Measurements from ENCODE around the gene RPL3.
A peak's percentile ranks its signal among the peaks of the same experiment; 100 is the strongest.
"Not testable (repeated sequence)": the region's sequence is repeated elsewhere in the genome, so short reads cannot be mapped to it uniquely, and the experiment has no call there.

Gene RPL3

DNA sequence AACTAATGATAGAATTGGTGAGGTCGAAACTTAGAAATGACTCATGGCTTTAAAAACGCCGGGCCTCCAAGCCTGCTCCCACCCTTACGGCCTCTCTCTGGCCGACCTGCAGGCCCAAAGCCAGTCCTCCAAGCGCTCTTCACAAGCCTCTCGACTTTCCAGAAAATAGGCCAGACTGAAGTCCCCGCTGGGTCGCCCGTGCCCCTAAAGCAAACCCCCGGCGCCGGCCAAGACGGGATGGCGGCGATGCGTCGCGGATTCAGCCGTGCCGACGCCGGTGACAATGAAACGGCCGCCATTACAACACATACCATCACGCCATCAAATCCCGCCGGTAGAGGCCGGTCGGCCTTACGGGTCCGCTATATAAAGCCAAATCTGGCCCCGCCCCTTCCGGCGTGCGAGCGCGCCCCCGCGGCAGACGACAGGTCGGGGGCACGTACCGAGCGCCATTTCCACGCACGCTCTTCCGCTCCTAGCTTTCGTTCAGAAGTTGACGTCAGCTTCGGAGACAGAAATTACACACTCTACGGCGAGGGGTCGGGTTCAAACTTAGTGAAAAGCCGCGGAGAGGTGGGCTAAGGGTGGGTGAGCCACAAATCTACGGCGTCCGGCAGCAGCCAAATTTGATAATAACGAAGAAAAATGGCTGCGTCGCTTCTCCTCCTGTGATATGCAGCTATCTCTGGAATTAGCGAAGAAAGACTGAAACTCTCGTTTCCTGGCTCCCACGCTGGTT lies at the start of gene RPL3:
Gene RPL3, minus strand, starts transcription at position 340 of the 739 bp plus-strand sequence. Its CDS starts 26 bp downstream, at position 314.
- peak; percentile 91 for DNase-seq (ENCODE audit: low spot score)

GRCh38 chr22:39369186-39369585 lies 49.8 kb upstream of the RPL3 start:
- DNase-seq (ENCODE audit: low spot score): no peak

GRCh38 chr22:39368461-39368911 lies 49.1 kb upstream of the RPL3 start:
- no peak for DNase-seq (ENCODE audit: low spot score)

DNA sequence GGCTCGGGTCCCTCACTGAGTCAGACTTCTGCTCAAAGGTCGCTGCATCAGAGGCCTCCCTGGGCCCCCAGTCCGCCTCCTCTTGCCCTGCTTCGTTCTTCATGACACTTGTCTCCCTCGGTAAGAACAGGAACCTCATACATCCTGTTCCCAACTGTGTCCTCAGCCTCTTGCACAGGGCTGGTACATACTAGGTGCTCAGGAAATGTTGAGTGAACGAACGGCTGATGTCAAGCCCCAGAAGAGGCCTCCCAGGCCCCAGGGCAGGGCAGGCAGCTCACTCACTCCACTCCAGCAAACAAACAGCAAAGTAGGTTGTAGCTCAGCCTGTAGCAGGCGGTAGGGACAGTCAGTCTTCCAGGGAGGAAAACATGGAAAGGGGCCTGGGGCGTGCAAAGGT lies 47.6 kb upstream of the RPL3 start:
- DNase-seq (ENCODE audit: low spot score): no peak

DNA sequence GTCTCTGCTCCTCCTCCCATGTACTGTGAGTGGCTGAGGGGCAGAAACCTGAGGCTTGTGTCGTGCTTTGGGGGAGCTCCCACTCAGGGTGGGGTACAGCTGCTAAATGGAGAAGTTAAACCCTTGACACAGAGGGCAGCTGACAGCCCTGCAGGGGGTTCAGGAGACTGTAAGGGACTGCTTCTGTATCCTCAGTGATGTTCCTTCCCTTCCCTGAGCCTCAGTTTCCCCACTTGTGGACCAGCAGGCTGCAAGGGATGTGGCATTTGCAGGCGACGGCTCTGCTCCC lies 46.0 kb upstream of the RPL3 start:
- DNase-seq (ENCODE audit: low spot score): no peak

GRCh38 chr22:39364714-39365491 lies 45.5 kb upstream of the RPL3 start:
- no peak for DNase-seq (ENCODE audit: low spot score)

DNA sequence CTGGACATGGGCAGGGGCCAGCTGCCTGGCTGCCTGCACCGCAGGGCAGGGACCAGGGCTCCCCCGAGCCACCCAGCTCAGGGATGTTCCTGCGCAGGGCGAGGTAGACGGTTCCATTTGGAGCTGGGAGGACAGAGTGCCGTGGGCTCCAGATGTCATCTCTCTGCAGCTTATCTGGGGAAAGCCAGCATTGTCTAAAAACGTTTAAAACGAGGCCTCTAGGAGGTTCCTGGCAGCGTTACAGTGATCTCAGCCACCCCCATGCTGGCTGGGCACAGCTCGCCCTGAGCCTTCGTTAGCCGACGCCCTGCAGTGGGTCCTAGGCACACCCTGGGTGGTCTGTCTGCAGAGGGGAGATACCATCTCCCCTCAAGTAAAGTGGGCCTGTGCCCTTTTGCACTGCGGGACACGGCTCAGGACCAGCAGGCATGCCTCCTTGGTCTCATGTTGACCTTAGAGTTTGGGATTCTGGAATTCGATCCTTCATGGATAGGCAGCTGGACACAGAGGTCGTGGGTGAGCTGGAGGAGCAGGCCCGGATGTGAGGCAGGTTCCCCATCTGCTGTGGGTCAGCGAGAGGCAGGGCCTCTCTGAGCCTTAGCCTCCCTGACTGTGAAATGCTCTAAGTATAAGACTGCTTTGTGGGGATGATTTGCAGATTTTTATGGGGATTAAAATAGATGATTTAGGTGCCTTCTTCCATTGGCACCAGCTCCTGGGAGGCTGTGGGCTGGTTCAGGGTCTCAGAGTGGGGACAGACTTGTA lies 44.5 kb upstream of the RPL3 start:
- DNase-seq (ENCODE audit: low spot score): no peak

GRCh38 chr22:39362932-39363331 lies 43.5 kb upstream of the RPL3 start:
- no peak for DNase-seq (ENCODE audit: low spot score)

GRCh38 chr22:39362271-39362670 lies 42.8 kb upstream of the RPL3 start:
- DNase-seq (ENCODE audit: low spot score): peak; percentile 68

GRCh38 chr22:39361496-39361895 lies 42.1 kb upstream of the RPL3 start:
- DNase-seq (ENCODE audit: low spot score): no peak

- peak; percentile 75 for DNase-seq (ENCODE audit: low spot score)
Measured at GRCh38 chr22:39360674-39361413, 41.4 kb upstream of the RPL3 start.

DNA sequence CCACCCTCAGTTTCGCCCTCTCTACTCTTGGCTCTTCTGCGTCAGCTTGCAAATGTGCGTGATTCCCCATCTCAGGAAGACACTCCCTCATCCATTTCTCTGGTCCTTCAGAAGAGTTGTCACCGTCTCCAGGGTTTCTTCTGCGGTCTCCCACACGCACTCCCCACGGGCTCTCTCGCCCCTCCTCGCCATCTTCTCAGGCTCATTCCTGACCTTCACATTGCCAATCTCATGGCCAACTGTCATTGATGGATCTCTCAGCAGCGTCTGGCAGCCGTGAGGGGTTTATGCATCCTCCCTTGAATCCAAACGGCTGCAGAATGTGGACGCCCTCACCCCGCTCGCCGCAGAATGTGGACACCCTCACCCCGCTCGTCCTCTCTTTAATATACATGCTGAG lies 40.8 kb upstream of the RPL3 start:
- DNase-seq (ENCODE audit: low spot score): no peak

DNA sequence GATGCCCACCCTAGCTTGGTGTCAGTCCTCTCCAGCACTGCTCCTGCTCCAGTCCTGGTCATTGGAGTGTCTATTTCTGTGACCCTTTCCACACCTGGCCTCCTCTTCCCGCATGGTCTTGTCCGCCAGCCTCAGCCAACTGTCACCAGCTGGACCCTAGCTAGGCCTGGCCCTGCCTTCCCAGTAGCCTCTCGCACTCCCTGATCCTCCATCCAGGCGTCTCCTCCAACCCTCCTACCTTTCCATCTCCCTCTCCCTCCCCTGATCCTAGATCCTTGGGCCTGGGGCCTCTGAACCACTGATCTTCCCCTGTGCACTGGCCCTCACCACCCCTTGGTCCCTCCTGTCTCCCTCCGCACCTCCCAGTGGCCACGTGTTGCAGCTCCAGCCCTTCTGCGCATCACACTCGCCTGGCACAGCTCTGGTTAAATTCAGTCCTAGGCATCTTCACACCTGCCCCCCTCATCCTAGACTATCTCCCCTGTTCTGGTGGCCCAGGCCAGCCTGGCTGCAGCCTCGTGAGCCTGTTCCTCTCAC lies 40.3 kb upstream of the RPL3 start:
- DNase-seq (ENCODE audit: low spot score): no peak

GRCh38 chr22:39358197-39358596 lies 38.8 kb upstream of the RPL3 start:
- DNase-seq (ENCODE audit: low spot score): not testable (repeated sequence)

DNA sequence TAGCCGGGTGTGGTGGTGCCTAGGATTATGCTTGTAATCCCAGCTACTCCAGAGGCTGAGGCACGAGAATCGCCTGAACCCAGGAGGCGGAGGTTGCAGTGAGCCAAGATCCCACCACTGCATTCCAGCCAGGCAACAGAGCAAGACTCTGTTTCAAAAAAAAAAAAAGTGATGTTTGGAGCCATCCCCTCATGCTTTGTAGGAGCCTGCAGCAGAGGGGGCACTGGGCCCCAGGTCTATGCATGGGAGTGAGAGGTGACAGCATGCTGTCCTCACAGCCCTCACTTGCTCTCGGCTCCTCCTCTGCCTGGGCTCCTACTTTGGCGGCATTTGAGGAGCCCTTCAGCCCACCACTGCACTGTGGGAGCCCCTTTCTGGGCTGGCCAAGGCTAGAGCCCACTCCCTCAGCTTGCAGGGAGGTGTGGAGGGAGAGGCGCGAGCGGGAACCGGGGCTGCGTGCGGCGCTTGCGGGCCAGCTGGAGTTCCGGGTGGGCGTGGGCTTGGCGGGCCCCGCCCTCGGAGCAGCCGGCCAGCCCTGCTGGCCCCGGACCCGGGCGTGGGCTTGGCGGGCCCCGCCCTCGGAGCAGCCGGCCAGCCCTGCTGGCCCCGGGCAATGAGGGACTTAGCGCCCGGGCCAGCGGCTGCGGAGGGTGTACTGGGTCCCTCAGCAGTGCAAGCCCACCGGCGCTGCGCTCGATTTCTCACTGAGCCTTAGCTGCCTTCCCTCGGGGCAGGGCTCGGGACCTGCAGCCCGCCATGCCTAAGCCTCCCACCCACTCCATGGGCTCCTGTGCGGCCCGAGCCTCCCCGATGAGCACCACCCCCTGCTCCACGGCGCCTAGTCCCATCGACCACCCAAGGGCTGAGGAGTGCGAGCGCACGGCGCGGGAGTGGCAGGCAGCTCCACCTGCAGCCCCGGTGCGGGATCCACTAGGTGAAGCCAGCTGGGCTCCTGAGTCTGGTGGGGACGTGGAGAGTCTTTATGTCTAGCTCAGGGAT lies 38.0 kb upstream of the RPL3 start:
- DNase-seq (ENCODE audit: low spot score): not testable (repeated sequence)

GRCh38 chr22:39356464-39356863 lies 37.0 kb upstream of the RPL3 start:
- peak; percentile 9 for DNase-seq (ENCODE audit: low spot score)

GRCh38 chr22:39355805-39356204 lies 36.4 kb upstream of the RPL3 start:
- not testable (repeated sequence) for DNase-seq (ENCODE audit: low spot score)

- DNase-seq (ENCODE audit: low spot score): no peak
Measured at GRCh38 chr22:39355080-39355479, 35.7 kb upstream of the RPL3 start.

- no peak for DNase-seq (ENCODE audit: low spot score)
Measured at GRCh38 chr22:39353346-39353745, 33.9 kb upstream of the RPL3 start.

GRCh38 chr22:39352306-39352891 lies 33.0 kb upstream of the RPL3 start:
- no peak for DNase-seq (ENCODE audit: low spot score)
